OCI-LY7 (cell line): ENCODE data around the gene SLC19A1. TPM values are rescaled to one million over a fixed set of nuclear protein-coding genes. Genes with fewer than 3 reads are reported as not detected.

ENCODE experiments used
- BruUV-seq: library from RNA; stranded (reverse); fragments of 400-500 nt; replicated peaks from 2 replicates; lab custom pipeline; 2021; lab: Mats Ljungman, UMichigan
- CTCF ChIA-PET: fragments of 300-600 bp; sonication (Branson Sonifier 250); formaldehyde crosslinking; loops from one replicate; lab custom pipeline; 2022; ENCODE audit warnings: antibody characterized with exemption; ENCODE audit not compliant: unreplicated experiment; lab: Charles Lee
- POLR2A ChIA-PET: fragments of 300-600 bp; sonication (Branson Sonifier 250); formaldehyde crosslinking; loops from one replicate; lab custom pipeline; 2022; ENCODE audit warnings: antibody characterized with exemption; lab: Charles Lee
- DNase-seq: peaks from one replicate; pipeline ENCODE4 v3.0.0-alpha.2; 2015; ENCODE audit warnings: low spot score
- H2AFZ ChIP-seq: fragments of 200-600 bp; sonication (generic), shearing (Covaris generic); 2 replicates; pipeline ENCODE4 v1.6.1; 2014; ENCODE audit warnings: mild to moderate bottlenecking, antibody characterized with exemption, low read length, moderate library complexity
- H3K27ac ChIP-seq: fragments of 200-600 bp; sonication (generic); 2 replicates; pipeline ENCODE4 v1.5.1; 2014; ENCODE audit warnings: mixed run types, low read depth, mild to moderate bottlenecking, moderate library complexity, low read length, inconsistent platforms; ENCODE audit not compliant: poor library complexity, severe bottlenecking
- H3K36me3 ChIP-seq: fragments of 200-600 bp; sonication (generic); 2 replicates; pipeline ENCODE4 v1.6.1; 2014; ENCODE audit warnings: mild to moderate bottlenecking, antibody characterized with exemption, low read length, moderate library complexity, mixed read lengths; ENCODE audit not compliant: insufficient read depth
- H3K4me1 ChIP-seq: fragments of 200-600 bp; sonication (generic); 2 replicates; pipeline ENCODE4 v1.5.1; 2014; ENCODE audit warnings: mild to moderate bottlenecking, low read length; ENCODE audit not compliant: insufficient read depth, poor library complexity, severe bottlenecking
- H3K4me2 ChIP-seq: fragments of 200-600 bp; sonication (generic); 2 replicates; pipeline ENCODE4 v1.6.1; 2014; ENCODE audit warnings: mild to moderate bottlenecking, low read length
- H3K4me3 ChIP-seq: fragments of 200-600 bp; sonication (generic); 2 replicates; pipeline ENCODE4 v1.5.1; 2014; ENCODE audit warnings: mild to moderate bottlenecking, low read depth, low read length; ENCODE audit not compliant: poor library complexity, severe bottlenecking
- H3K79me2 ChIP-seq: fragments of 200-600 bp; sonication (generic); 2 replicates; pipeline ENCODE4 v1.6.1; 2016; ENCODE audit warnings: low read depth, mild to moderate bottlenecking, low read length, moderate library complexity, mixed read lengths; ENCODE audit not compliant: insufficient read depth
- H3K9me2 ChIP-seq: fragments of 200-600 bp; sonication (generic); 2 replicates; pipeline ENCODE4 v1.6.1; 2016; ENCODE audit warnings: mild to moderate bottlenecking, low read length, mixed read lengths; ENCODE audit not compliant: insufficient read depth
- H3K9me3 ChIP-seq: fragments of 200-600 bp; sonication (generic); 2 replicates; pipeline ENCODE4 v1.6.1; 2014; ENCODE audit warnings: mild to moderate bottlenecking, mixed run types, low read length, mixed read lengths
- H4K20me1 ChIP-seq: fragments of 200-600 bp; sonication (generic); 2 replicates; pipeline ENCODE4 v1.6.1; 2014; ENCODE audit warnings: mild to moderate bottlenecking, antibody characterized with exemption, low read length, moderate library complexity, mixed read lengths; ENCODE audit not compliant: insufficient read depth
- EZH2phosphoT487 ChIP-seq: fragments of 200-600 bp; sonication (generic); IDR thresholded peaks from 2 replicates; pipeline ENCODE4 v1.6.1; 2018; ENCODE audit warnings: low read depth, borderline replicate concordance, mild to moderate bottlenecking, mixed run types, antibody characterized with exemption, low read length, moderate library complexity, mixed read lengths
- intact Hi-C: fragments of 100-400 bp; cut with micrococcal nuclease; formaldehyde crosslinking; loops from one replicate; pipeline ENCODE4 v1.10.0; 2022; ENCODE audit not compliant: unreplicated experiment
- total RNA-seq, 2 experiments: library from RNA; depleted of rRNA in 1 of 2; stranded (reverse); fragments of >200 nt in 1 of 2; shearing (Covaris generic) in 1 of 2; gene quantifications; 2 replicates each; pipeline ENCODE4 v1.2.3, GENCODE V29; 2014 to 2022
- TF ChIP-seq, protein P1 (sequence below): fragments of 200-600 bp; sonication (generic); conservative IDR thresholded peaks from 2 replicates; pipeline ENCODE4 v1.5.1; 2014; ENCODE audit warnings: mild to moderate bottlenecking, antibody characterized with exemption, low read length, moderate library complexity, mixed read lengths

The SLC19A1 gene
- total RNA-seq, 2 experiments from 2014 or later: 17.9 to 41.2 TPM

DNA sequence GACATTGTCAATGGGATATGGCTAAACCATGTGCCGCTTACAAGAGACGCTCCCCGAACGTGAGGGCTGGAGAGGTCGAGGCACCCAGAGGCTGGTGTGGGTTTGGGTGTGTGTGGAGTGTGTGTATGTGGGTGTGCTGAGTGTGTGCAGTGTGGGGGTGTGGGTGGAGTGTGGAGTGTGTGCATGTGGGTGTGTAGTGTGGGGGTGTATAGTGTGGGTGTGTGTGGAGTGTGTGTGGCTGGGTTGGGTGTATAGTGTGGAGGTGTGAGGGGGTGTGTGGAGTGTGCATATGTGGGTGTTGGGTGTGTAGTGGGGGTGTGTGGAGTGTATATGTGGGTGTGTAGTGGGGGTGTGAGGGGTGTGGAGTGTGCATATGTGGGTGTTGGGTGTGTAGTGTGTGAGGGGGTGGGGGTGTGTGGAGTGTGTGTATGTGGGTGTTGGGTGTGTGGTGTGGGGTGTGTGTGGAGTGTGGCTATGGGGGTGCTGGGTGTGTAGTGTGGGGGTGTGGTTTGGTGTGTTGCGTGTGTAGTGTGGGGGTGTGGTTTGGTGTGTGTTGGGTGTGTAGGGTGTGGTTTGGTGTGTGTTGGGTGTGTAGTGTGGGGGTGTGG lies 42.2 kb downstream of the SLC19A1 start:
- Histone ChIP-seq H3K4me3 (no peak overlapping the region), H4K20me1 (no peaks in the 10 kb centered on the region), H3K4me1 (no peaks in the 10 kb centered on the region), H3K79me2 (no peaks in the 10 kb centered on the region), H3K9me2 (no peaks in the 10 kb centered on the region), H2AFZ (no peak overlapping the region), H3K27ac (no peak overlapping the region), H3K9me3 (no peaks in the 10 kb centered on the region), H3K36me3 (no peaks in the 10 kb centered on the region), H3K4me2 (no peak overlapping the region)
- BruUV-seq: no TSS peak
- intact Hi-C loops: no loop called here
- TF ChIP-seq, protein P1, sequence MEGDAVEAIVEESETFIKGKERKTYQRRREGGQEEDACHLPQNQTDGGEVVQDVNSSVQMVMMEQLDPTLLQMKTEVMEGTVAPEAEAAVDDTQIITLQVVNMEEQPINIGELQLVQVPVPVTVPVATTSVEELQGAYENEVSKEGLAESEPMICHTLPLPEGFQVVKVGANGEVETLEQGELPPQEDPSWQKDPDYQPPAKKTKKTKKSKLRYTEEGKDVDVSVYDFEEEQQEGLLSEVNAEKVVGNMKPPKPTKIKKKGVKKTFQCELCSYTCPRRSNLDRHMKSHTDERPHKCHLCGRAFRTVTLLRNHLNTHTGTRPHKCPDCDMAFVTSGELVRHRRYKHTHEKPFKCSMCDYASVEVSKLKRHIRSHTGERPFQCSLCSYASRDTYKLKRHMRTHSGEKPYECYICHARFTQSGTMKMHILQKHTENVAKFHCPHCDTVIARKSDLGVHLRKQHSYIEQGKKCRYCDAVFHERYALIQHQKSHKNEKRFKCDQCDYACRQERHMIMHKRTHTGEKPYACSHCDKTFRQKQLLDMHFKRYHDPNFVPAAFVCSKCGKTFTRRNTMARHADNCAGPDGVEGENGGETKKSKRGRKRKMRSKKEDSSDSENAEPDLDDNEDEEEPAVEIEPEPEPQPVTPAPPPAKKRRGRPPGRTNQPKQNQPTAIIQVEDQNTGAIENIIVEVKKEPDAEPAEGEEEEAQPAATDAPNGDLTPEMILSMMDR: no peak
- TF ChIP-seq EZH2phosphoT487: no peak
- ChIA-PET CTCF (no interaction called here), POLR2A (no interaction called here)
- no peak for DNase-seq

GRCh38 chr21:45499201-45499750 lies 43.0 kb downstream of the SLC19A1 start:
- H3K9me3 ChIP-seq: no peaks in the 10 kb centered on the region
- H3K4me1 ChIP-seq: no peaks in the 10 kb centered on the region
- TF ChIP-seq, protein P1: no peak
- TF ChIP-seq EZH2phosphoT487: no peak
- no peak overlapping the region for H3K4me2 ChIP-seq
- no TSS peak for BruUV-seq
- H3K4me3 ChIP-seq: no peak overlapping the region
- DNase-seq: no peak
- H4K20me1 ChIP-seq: no peaks in the 10 kb centered on the region
- H2AFZ ChIP-seq: no peak overlapping the region
- intact Hi-C loops: no loop called here
- no peaks in the 10 kb centered on the region for H3K9me2 ChIP-seq
- POLR2A ChIA-PET: no interaction called here
- no peaks in the 10 kb centered on the region for H3K36me3 ChIP-seq
- H3K27ac ChIP-seq: no peak overlapping the region
- CTCF ChIA-PET: no interaction called here
- H3K79me2 ChIP-seq: no peaks in the 10 kb centered on the region

DNA sequence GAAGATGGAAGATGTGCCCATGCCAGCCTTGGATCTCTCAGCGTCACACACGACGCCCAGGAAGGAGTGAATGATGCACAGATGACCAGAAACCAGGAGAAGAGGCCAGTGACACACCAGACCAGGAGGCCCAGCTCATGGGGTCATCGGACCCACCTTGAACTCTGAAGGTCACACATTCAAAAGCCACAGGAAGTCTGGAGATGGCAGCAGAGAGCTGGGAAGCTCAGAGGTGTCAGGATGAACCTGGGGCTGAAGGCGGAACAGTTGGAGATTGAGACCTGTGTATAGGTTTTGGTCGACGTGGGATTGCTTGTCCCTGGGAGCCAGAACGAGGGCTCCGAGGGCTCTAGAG lies 43.6 kb downstream of the SLC19A1 start:
- H3K4me3 ChIP-seq: no peak overlapping the region
- no peaks in the 10 kb centered on the region for H4K20me1 ChIP-seq
- H3K9me2 ChIP-seq: no peaks in the 10 kb centered on the region
- H3K79me2 ChIP-seq: no peaks in the 10 kb centered on the region
- H3K9me3 ChIP-seq: no peaks in the 10 kb centered on the region
- ChIA-PET POLR2A (no interaction called here), CTCF (no interaction called here)
- H3K27ac ChIP-seq: no peak overlapping the region
- intact Hi-C loops: no loop called here
- BruUV-seq: no TSS peak
- TF ChIP-seq, protein P1: no peak
- no peak for TF ChIP-seq EZH2phosphoT487
- no peak overlapping the region for H2AFZ ChIP-seq
- no peaks in the 10 kb centered on the region for H3K36me3 ChIP-seq
- DNase-seq: no peak
- no peak overlapping the region for H3K4me2 ChIP-seq
- no peaks in the 10 kb centered on the region for H3K4me1 ChIP-seq
